H9 (cell line): Measurements from ENCODE around the gene ETV2. TPM values are rescaled to one million over a fixed set of nuclear protein-coding genes. Genes with fewer than 3 reads are reported as not detected.

Experiments used
- DNase-seq: peaks from one replicate; pipeline ENCODE4 v3.0.0-alpha.2; 2017
- H2AFZ ChIP-seq: one replicate; pipeline ENCODE4 v1.6.1; 2013; ENCODE audit warnings: mild to moderate bottlenecking, low read length, control low read depth, moderate library complexity
- H2AK5ac ChIP-seq: 2 replicates; pipeline ENCODE4 v1.6.1; 2013; ENCODE audit warnings: low read length, control low read depth, mixed read lengths; ENCODE audit not compliant: insufficient read length
- H2BK120ac ChIP-seq: one replicate; pipeline ENCODE4 v1.6.1; 2013; ENCODE audit warnings: low read depth, mild to moderate bottlenecking, low read length, control low read depth, inconsistent platforms; ENCODE audit not compliant: poor library complexity, severe bottlenecking
- H2BK12ac ChIP-seq: 2 replicates; pipeline ENCODE4 v1.6.1; 2013; ENCODE audit warnings: low read length, control low read depth, mixed read lengths, low read depth; ENCODE audit not compliant: insufficient read length
- H2BK15ac ChIP-seq: 2 replicates; pipeline ENCODE4 v1.6.1; 2013; ENCODE audit warnings: low read depth, low read length, control low read depth
- H2BK20ac ChIP-seq: one replicate; pipeline ENCODE4 v1.6.1; 2013; ENCODE audit warnings: low read depth, mild to moderate bottlenecking, low read length, control low read depth, inconsistent platforms; ENCODE audit not compliant: poor library complexity, severe bottlenecking
- H2BK5ac ChIP-seq: 2 replicates; pipeline ENCODE4 v1.6.1; 2013; ENCODE audit warnings: low read length, control low read depth, mixed read lengths; ENCODE audit not compliant: insufficient read length
- H3K14ac ChIP-seq: 2 replicates; pipeline ENCODE4 v1.6.1; 2013; ENCODE audit warnings: low read length, control low read depth; ENCODE audit not compliant: insufficient read depth
- H3K18ac ChIP-seq: 2 replicates; pipeline ENCODE4 v1.6.1; 2013; ENCODE audit warnings: low read depth, mild to moderate bottlenecking, mixed read lengths, low read length, control low read depth; ENCODE audit not compliant: insufficient read length
- H3K23ac ChIP-seq: 2 replicates; pipeline ENCODE4 v1.6.1; 2013; ENCODE audit warnings: low read length, control low read depth, mixed read lengths, low read depth; ENCODE audit not compliant: insufficient read length
- H3K23me2 ChIP-seq: 2 replicates; pipeline ENCODE4 v1.6.1; 2013; ENCODE audit warnings: low read depth, mild to moderate bottlenecking, mixed read lengths, low read length, control low read depth; ENCODE audit not compliant: insufficient read length, poor library complexity, severe bottlenecking
- H3K27ac ChIP-seq: 2 replicates; pipeline ENCODE4 v1.5.1; 2013; ENCODE audit warnings: low read length, control low read depth, mixed read lengths, low read depth; ENCODE audit not compliant: insufficient read length
- H3K27me3 ChIP-seq: 2 replicates; pipeline ENCODE4 v1.6.1; 2013; ENCODE audit warnings: low read length, control low read depth, inconsistent platforms; ENCODE audit not compliant: insufficient read depth
- H3K4ac ChIP-seq: 2 replicates; pipeline ENCODE4 v1.6.1; 2013; ENCODE audit warnings: low read depth, mild to moderate bottlenecking, control low read depth, inconsistent platforms, low read length, moderate library complexity
- H3K4me1 ChIP-seq: 2 replicates; pipeline ENCODE4 v1.6.1; 2013; ENCODE audit warnings: low read length, control low read depth, inconsistent platforms; ENCODE audit not compliant: insufficient read depth
- H3K4me2 ChIP-seq: 2 replicates; pipeline ENCODE4 v1.6.1; 2013; ENCODE audit warnings: low read length, control low read depth, mixed read lengths; ENCODE audit not compliant: insufficient read length, insufficient read depth
- H3K56ac ChIP-seq: 2 replicates; pipeline ENCODE4 v1.6.1; 2013; ENCODE audit warnings: low read depth, mild to moderate bottlenecking, mixed read lengths, low read length, control low read depth; ENCODE audit not compliant: insufficient read length
- H3K79me1 ChIP-seq: 2 replicates; pipeline ENCODE4 v1.6.1; 2013; ENCODE audit warnings: low read depth, mild to moderate bottlenecking, moderate library complexity, low read length, control low read depth, inconsistent platforms; ENCODE audit not compliant: insufficient read depth, poor library complexity, severe bottlenecking
- H3K79me2 ChIP-seq: 2 replicates; pipeline ENCODE4 v1.6.1; 2013; ENCODE audit warnings: low read length, control low read depth, inconsistent platforms; ENCODE audit not compliant: insufficient read depth
- H3K9ac ChIP-seq: 2 replicates; pipeline ENCODE4 v1.6.1; 2013; ENCODE audit warnings: low read length, control low read depth, mixed read lengths; ENCODE audit not compliant: insufficient read length; ENCODE audit errors: extremely low read depth
- H3K9me3 ChIP-seq: one replicate; pipeline ENCODE4 v1.6.1; 2013; ENCODE audit warnings: low read depth, low read length, inconsistent platforms; ENCODE audit not compliant: control insufficient read depth
- H3T11ph ChIP-seq: one replicate; pipeline ENCODE4 v1.6.1; 2013; ENCODE audit warnings: mild to moderate bottlenecking, low read length, control low read depth, inconsistent platforms
- H4K20me1 ChIP-seq: one replicate; pipeline ENCODE4 v1.6.1; 2013; ENCODE audit not compliant: control insufficient read depth, insufficient read length, insufficient read depth
- H4K5ac ChIP-seq: 2 replicates; pipeline ENCODE4 v1.6.1; 2013; ENCODE audit warnings: low read depth, mild to moderate bottlenecking, mixed read lengths, low read length, control low read depth; ENCODE audit not compliant: insufficient read length
- H4K8ac ChIP-seq: replicated peaks from 2 replicates; pipeline ENCODE4 v1.6.1; 2013; ENCODE audit warnings: low read length, control low read depth, mixed read lengths, low read depth; ENCODE audit not compliant: insufficient read length
- H4K91ac ChIP-seq: 2 replicates; pipeline ENCODE4 v1.6.1; 2013; ENCODE audit warnings: low read depth, mild to moderate bottlenecking, moderate library complexity, mixed read lengths, low read length, control low read depth; ENCODE audit not compliant: insufficient read length
- H3K27ac Mint-ChIP-seq, 3 experiments: 2 replicates in 2 of 3; 3 replicates in 1 of 3; pipeline ENCODE4 v1.8.0; 2020 to 2021; ENCODE audit warnings: mixed read lengths in 3 of 3, mild to moderate bottlenecking in 1 of 3, moderate library complexity in 1 of 3
- H3K27me3 Mint-ChIP-seq: 2 replicates; pipeline ENCODE4 v1.8.0; 2021; ENCODE audit warnings: low read depth, mild to moderate bottlenecking, moderate library complexity, mixed read lengths
- H3K36me3 Mint-ChIP-seq, 3 experiments: 2 replicates in 2 of 3; 3 replicates in 1 of 3; pipeline ENCODE4 v1.8.0; 2020 to 2021; ENCODE audit warnings: low read depth in 3 of 3, mixed read lengths in 3 of 3; ENCODE audit not compliant: insufficient read depth in 1 of 3
- H3K4me1 Mint-ChIP-seq, 2 experiments: 2 replicates each; pipeline ENCODE4 v1.8.0; 2020; ENCODE audit warnings: mixed read lengths in 2 of 2
- H3K4me3 Mint-ChIP-seq, 2 experiments: 2 replicates in 1 of 2; 3 replicates in 1 of 2; pipeline ENCODE4 v1.8.0; 2020 to 2021; ENCODE audit warnings: mild to moderate bottlenecking in 2 of 2, mixed read lengths in 2 of 2, moderate library complexity in 1 of 2
- H3K9me3 Mint-ChIP-seq, 2 experiments: 2 replicates in 1 of 2; 3 replicates in 1 of 2; pipeline ENCODE4 v1.8.0; 2020; ENCODE audit warnings: mild to moderate bottlenecking in 2 of 2, mixed read lengths in 2 of 2, moderate library complexity in 1 of 2
- WGBS: extraction: QIAGEN DNeasy Blood & Tissue Kit; methylation state at CpG from one replicate; pipeline ENCODE4 v1.1.7; 2013; ENCODE audit warnings: missing lambda C conversion rate, low lambda C conversion rate, mixed read lengths; ENCODE audit not compliant: insufficient read length; ENCODE audit errors: extremely low coverage; 5-methylcytosine and 5-hydroxymethylcytosine counted together
- total RNA-seq: library from RNA; stranded (reverse); gene quantifications from 2 replicates; pipeline ENCODE4 v1.2.1, GENCODE V29; 2021
- TF ChIP-seq, protein P1 (sequence below): fragments of 200-600 bp; sonication (generic); conservative IDR thresholded peaks from 3 replicates; pipeline ENCODE4 v1.8.0; 2021; ENCODE audit warnings: antibody characterized with exemption, mild to moderate bottlenecking

The ETV2 gene
- total RNA-seq, 1 experiment from 2014 or later, result 1.9 TPM

DNA sequence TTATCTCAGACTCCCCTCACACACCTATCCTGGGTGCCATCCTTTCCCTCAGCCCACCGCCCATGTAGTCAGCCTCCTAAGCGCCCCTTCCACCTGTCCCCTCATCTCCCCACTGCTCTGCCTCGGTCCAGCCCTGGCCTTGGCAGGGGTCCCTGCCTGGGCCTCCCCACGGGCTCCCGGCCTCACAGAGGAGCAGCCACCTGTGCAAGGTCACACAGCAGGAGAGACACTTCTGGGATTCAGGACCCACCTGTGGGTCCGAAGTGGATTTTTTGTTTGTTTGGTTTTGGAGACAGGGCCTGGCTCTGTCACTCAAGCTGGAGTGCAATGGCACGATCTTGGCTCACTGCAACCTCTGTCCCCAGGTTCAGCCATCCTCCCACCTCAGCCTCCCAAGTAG, 24.1 kb downstream of the ETV2 start:
- H3K9ac ChIP-seq, result no peak overlapping the region
- H3K27me3 Mint-ChIP-seq, result peaks cover 9% of the 10 kb centered on the region

More for the DNA sequence above, 24.1 kb downstream of the ETV2 start:
- Histone ChIP-seq H4K20me1 (no peaks in the 10 kb centered on the region), H3T11ph (no peak overlapping the region), H3K18ac (no peak overlapping the region), H3K27ac (no peak overlapping the region), H2BK5ac (no peak overlapping the region), H3K23me2 (no peaks in the 10 kb centered on the region), H3K56ac (no peak overlapping the region), H3K4ac (no peak overlapping the region), H2BK20ac (no peak overlapping the region), H2BK120ac (no peak overlapping the region), H3K79me2 (no peaks in the 10 kb centered on the region), H4K91ac (no peak overlapping the region), H2AK5ac (no peak overlapping the region), H3K79me1 (no peaks in the 10 kb centered on the region), H2BK12ac (no peak overlapping the region), H3K4me2 (no peak overlapping the region), H4K5ac (no peak overlapping the region), H3K23ac (no peak overlapping the region), H4K8ac (no peak overlapping the region), H2BK15ac (no peak overlapping the region), H3K27me3 (no peaks in the 10 kb centered on the region), H2AFZ (no peak overlapping the region), H3K4me1 (no peaks in the 10 kb centered on the region), H3K9me3 (no peaks in the 10 kb centered on the region), H3K14ac (no peak overlapping the region)
- WGBS, result no CpG with 5 or more reads among the region's 7 CpGs
- Mint-ChIP-seq H3K9me3 (no peaks in the 10 kb centered on the region), H3K36me3 (peaks cover 16 to 36% (median 29%) of the 10 kb centered on the region in 3 experiments), H3K27ac (no peak overlapping the region), H3K4me3 (no peak overlapping the region), H3K4me1 (peaks cover 4% of the 10 kb centered on the region in 2 experiments; a peak in 2 of 4 replicates)
- TF ChIP-seq, protein P1, sequence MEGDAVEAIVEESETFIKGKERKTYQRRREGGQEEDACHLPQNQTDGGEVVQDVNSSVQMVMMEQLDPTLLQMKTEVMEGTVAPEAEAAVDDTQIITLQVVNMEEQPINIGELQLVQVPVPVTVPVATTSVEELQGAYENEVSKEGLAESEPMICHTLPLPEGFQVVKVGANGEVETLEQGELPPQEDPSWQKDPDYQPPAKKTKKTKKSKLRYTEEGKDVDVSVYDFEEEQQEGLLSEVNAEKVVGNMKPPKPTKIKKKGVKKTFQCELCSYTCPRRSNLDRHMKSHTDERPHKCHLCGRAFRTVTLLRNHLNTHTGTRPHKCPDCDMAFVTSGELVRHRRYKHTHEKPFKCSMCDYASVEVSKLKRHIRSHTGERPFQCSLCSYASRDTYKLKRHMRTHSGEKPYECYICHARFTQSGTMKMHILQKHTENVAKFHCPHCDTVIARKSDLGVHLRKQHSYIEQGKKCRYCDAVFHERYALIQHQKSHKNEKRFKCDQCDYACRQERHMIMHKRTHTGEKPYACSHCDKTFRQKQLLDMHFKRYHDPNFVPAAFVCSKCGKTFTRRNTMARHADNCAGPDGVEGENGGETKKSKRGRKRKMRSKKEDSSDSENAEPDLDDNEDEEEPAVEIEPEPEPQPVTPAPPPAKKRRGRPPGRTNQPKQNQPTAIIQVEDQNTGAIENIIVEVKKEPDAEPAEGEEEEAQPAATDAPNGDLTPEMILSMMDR, result no peak
- DNase-seq, result no peak
